Measurements from ENCODE around the gene PXYLP1. TPM values are rescaled to one million over a fixed set of nuclear protein-coding genes. Genes with fewer than 3 reads are reported as not detected.

The PXYLP1 gene
- total and polyA plus RNA-seq, 2 donors (not counting 1 experiment from before 2014, with no cell fraction given): 1.4 to 4.5 TPM

DNA sequence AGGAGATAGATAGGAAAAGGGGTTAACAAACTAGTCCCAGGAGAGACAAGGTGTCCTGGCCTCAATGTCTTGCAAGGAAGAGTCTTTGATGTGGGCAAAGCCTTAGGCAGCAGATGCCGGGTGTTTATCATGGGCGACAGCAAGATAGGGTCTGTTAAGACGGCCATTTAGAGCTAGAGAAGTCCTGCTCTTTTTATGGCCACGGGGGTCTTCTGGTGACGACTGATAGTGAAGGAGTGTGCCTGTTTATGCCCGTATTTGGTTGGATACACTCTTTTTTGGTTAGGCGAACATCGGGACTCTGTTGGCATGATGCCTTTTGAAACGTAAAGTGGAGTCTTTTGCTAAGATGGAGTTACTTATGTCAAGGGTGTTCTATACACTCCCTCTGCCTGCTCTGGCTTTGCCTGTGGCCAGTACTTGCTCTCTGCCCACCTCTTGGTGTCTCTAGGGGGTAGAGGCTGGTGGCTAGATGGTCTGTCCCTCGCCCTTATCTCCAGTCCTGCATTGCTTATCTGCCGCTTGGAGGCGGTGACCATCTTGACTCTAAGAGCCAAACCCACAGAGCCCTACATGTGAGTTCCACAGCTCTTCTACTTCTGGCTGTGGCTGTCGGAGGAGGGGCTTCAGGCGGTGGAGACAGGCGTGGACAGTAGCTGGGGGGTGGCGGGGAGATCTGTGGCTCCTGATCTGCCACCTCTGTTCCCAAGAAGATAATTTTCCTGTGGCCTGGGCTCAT lies 80.9 kb downstream of the PXYLP1 start:
- Histone ChIP-seq H3K4me2 (replicated peaks; ENCODE audit: low read depth, low read length, poor library complexity, severe bottlenecking) (peak overlapping the region; percentile 79), H3K4me1 (ENCODE audit: control insufficient read depth in 2 of 2, insufficient read depth in 2 of 2, low read length in 2 of 2) (peaks cover 15 to 17% of the 10 kb centered on the region in 2 donors), H3K36me3 (replicated peaks in 1 of 2; ENCODE audit: control extremely low read depth in 1 of 2, control insufficient read depth in 1 of 2, extremely low read depth in 1 of 2, insufficient read depth in 2 of 2, low read length in 1 of 2) (no peaks in the 10 kb centered on the region), H3K9ac (ENCODE audit: low read length) (peak overlapping the region; percentile 69), H4K20me1 (ENCODE audit: control insufficient read depth, insufficient read depth, low read length, poor library complexity, severe bottlenecking) (no peaks in the 10 kb centered on the region), H3K27me3 (replicated peaks in 1 of 4; ENCODE audit: control extremely low read depth in 1 of 4, control insufficient read depth in 3 of 4, insufficient read depth in 4 of 4, low read length in 3 of 4) (no peaks in the 10 kb centered on the region), H3K9me3 (ENCODE audit: control extremely low read depth in 1 of 3, control insufficient read depth in 2 of 3, insufficient read depth in 1 of 3, low read length in 2 of 3) (no peaks in the 10 kb centered on the region), H2AFZ (ENCODE audit: insufficient read depth, low read depth, low read length, poor library complexity, severe bottlenecking) (peak overlapping the region; percentile 96), H3K79me2 (ENCODE audit: control insufficient read depth, insufficient read depth, low read length) (peaks cover 11% of the 10 kb centered on the region), H3K27ac (ENCODE audit: low read length in 2 of 2) (peak overlapping the region; percentile 65 to 78), H3K4me3 (ENCODE audit: control extremely low read depth in 1 of 5, extremely low read depth in 1 of 5, insufficient read depth in 1 of 5, low read depth in 2 of 5, low read length in 4 of 5) (peak overlapping the region; percentile 71 to 96 (median 93))
- TF ChIP-seq, protein P1, sequence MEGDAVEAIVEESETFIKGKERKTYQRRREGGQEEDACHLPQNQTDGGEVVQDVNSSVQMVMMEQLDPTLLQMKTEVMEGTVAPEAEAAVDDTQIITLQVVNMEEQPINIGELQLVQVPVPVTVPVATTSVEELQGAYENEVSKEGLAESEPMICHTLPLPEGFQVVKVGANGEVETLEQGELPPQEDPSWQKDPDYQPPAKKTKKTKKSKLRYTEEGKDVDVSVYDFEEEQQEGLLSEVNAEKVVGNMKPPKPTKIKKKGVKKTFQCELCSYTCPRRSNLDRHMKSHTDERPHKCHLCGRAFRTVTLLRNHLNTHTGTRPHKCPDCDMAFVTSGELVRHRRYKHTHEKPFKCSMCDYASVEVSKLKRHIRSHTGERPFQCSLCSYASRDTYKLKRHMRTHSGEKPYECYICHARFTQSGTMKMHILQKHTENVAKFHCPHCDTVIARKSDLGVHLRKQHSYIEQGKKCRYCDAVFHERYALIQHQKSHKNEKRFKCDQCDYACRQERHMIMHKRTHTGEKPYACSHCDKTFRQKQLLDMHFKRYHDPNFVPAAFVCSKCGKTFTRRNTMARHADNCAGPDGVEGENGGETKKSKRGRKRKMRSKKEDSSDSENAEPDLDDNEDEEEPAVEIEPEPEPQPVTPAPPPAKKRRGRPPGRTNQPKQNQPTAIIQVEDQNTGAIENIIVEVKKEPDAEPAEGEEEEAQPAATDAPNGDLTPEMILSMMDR (IDR thresholded peaks at IDR 0.05): no peak
- TF ChIP-seq EZH2 (IDR thresholded peaks at IDR 0.05; ENCODE audit: borderline replicate concordance, insufficient read depth, low read depth, low read length, poor library complexity, severe bottlenecking): no peak
- Mint-ChIP-seq H3K4me3 (peak overlapping the region; percentile 98), H3K4me1 (peaks cover 23% of the 10 kb centered on the region), H3K27me3 (no peaks in the 10 kb centered on the region), H3K27ac (peak overlapping the region; percentile 97), H3K9me3 (ENCODE audit: insufficient read depth) (peaks cover 2% of the 10 kb centered on the region)
- ChIA-PET CTCF (interaction anchor here (1.2 to 19.3 kb wide), 19 partner anchors 9 to 248 kb away, joined by 3 to 404 read pairs (median 9); partner anchors contain the start of genes PXYLP1 and RASA2), POLR2A (interaction anchor here (1.3 kb wide), 1 partner anchor 9 kb away, joined by 3 read pairs; no protein-coding TSS in a partner anchor)
- DNase-seq (peak; percentile 22), ATAC-seq (ENCODE audit: low read depth) (no peak)
- intact Hi-C loops (cut with micrococcal nuclease): loop anchor here (1.0 to 5.0 kb wide), 3 partner anchors 143 to 1690 kb away; partner anchors contain the start of genes TFDP2 and U2SURP
- 89% methylated on average over 14 of the region's 16 CpGs for WGBS (ENCODE audit: insufficient coverage)

All from B cell (primary cell).